Left lung (tissue), 10 donors: Measurements from ENCODE around the gene ST13. TPM values are rescaled to one million over a fixed set of nuclear protein-coding genes. Genes with fewer than 3 reads are reported as not detected.
A peak's percentile ranks its signal among the peaks of the same experiment; 100 is the strongest.

Experiments
- ATAC-seq: fragments of 200-7000 bp; cut with Tn5 transposase; one replicate; pipeline ENCODE4 v1.9.1; 2020; ENCODE audit warnings: moderate library complexity
- DNase-seq, 4 donors: peaks; one replicate each; pipeline ENCODE4 v3.0.0-alpha.2; 2013 to 2020
- H3K27ac ChIP-seq, 2 donors: fragments of 200-600 bp; sonication (generic) in 1 of 2; one replicate each; pipeline versions ENCODE4 v1.5.0 to v1.8.0; 2020 to 2021
- H3K27me3 ChIP-seq, 2 donors: fragments of 200-600 bp; sonication (generic) in 1 of 2; one replicate each; pipeline versions ENCODE4 v1.5.0 to v1.8.0; 2020 to 2021
- H3K36me3 ChIP-seq, 2 donors: fragments of 200-600 bp; sonication (generic) in 1 of 2; one replicate each; pipeline versions ENCODE4 v1.5.0 to v1.8.0; 2020 to 2021
- H3K4me1 ChIP-seq, 2 donors: fragments of 200-600 bp; one replicate each; pipeline ENCODE4 v1.8.0; 2021
- H3K4me3 ChIP-seq, 2 donors: fragments of 200-600 bp; sonication (generic) in 1 of 2; one replicate each; pipeline versions ENCODE4 v1.5.0 to v1.8.0; 2020 to 2021; ENCODE audit warnings: mild to moderate bottlenecking in 1 of 2
- H3K9me3 ChIP-seq, 2 donors: fragments of 200-600 bp; sonication (generic) in 1 of 2; one replicate each; pipeline versions ENCODE4 v1.5.0 to v1.8.0; 2020 to 2021
- CTCF ChIP-seq, 2 donors: fragments of 200-600 bp; sonication (generic) in 1 of 2; IDR thresholded peaks; one replicate each; pipeline versions ENCODE4 v1.5.0 to v1.8.0; 2021; ENCODE audit warnings: antibody characterized with exemption in 2 of 2
- intact Hi-C, 2 donors: fragments of 100-400 bp; cut with DNase I; formaldehyde crosslinking; loops; one replicate each; pipeline versions ENCODE4 v1.11.2 to v1.14.2; 2022
- polyA plus RNA-seq, 6 donors: library from polyadenylated mRNA; unstranded; fragments of 120-200 nt; gene quantifications; one replicate each; pipeline ENCODE4 v1.2.1, GENCODE V29; 2013; ENCODE audit not compliant: insufficient read length in 6 of 6
- total RNA-seq, 2 donors: library from RNA; stranded (reverse); fragmentation: NEBNext Ultra II Directional; extraction: Animal tissue kit (Norgen Biotek cat#: 25700); gene quantifications; one replicate each; pipeline ENCODE4 v1.2.1, GENCODE V29; 2021
- donor health status: DM: no; HTN: yes; CAD: no.
- donor health status: DM: no; HTN: no; CAD: no.

The ST13 gene
- total and polyA plus RNA-seq, 8 donors = 161 to 638 (median 566) TPM

- DNase-seq (no peak), ATAC-seq (no peak)
- H3K27me3 ChIP-seq = no peaks in the 10 kb centered on the region
- H3K4me1 ChIP-seq = no peaks in the 10 kb centered on the region
- no peak overlapping the region for H3K4me3 ChIP-seq
- intact Hi-C loops = no loop called here
- H3K27ac ChIP-seq = no peak overlapping the region
- H3K9me3 ChIP-seq = no peaks in the 10 kb centered on the region
- H3K36me3 ChIP-seq = peaks cover 0 to 61% of the 10 kb centered on the region in 2 donors
- TF ChIP-seq CTCF (IDR thresholded peaks at IDR 0.05) = no peak
Observed at GRCh38 chr22:40890881-40891280, 34.4 kb upstream of the ST13 start.

GRCh38 chr22:40889116-40889515 is 32.7 kb upstream of the ST13 start:
- no peak overlapping the region for H3K27ac ChIP-seq
- H3K4me3 ChIP-seq = no peak overlapping the region
- intact Hi-C loops = no loop called here
- no peak for DNase-seq
- no peak for ATAC-seq
- TF ChIP-seq CTCF (IDR thresholded peaks at IDR 0.05) = no peak
- H3K27me3 ChIP-seq = no peaks in the 10 kb centered on the region
- H3K4me1 ChIP-seq = no peaks in the 10 kb centered on the region
- H3K36me3 ChIP-seq = peaks cover 0 to 69% of the 10 kb centered on the region in 2 donors
- no peaks in the 10 kb centered on the region for H3K9me3 ChIP-seq

- TF ChIP-seq CTCF (IDR thresholded peaks at IDR 0.05) = no peak
- Histone ChIP-seq H3K27me3 (no peaks in the 10 kb centered on the region), H3K27ac (no peak overlapping the region), H3K4me1 (no peaks in the 10 kb centered on the region), H3K36me3 (peaks cover 0 to 29% of the 10 kb centered on the region in 2 donors), H3K9me3 (no peaks in the 10 kb centered on the region), H3K4me3 (no peak overlapping the region)
- DNase-seq (no peak), ATAC-seq (no peak)
- intact Hi-C loops = no loop called here
Observed at GRCh38 chr22:40878922-40879321, 22.5 kb upstream of the ST13 start.

GRCh38 chr22:40877488-40877887 is 21.0 kb upstream of the ST13 start:
- peaks cover 0 to 18% of the 10 kb centered on the region in 2 donors for H3K36me3 ChIP-seq
- H3K4me3 ChIP-seq = no peak overlapping the region
- no peaks in the 10 kb centered on the region for H3K27me3 ChIP-seq
- peak in 1 of 4 donors; percentile 28 for DNase-seq
- no peak overlapping the region for H3K27ac ChIP-seq
- TF ChIP-seq CTCF (IDR thresholded peaks at IDR 0.05) = no peak
- H3K4me1 ChIP-seq = no peaks in the 10 kb centered on the region
- no peaks in the 10 kb centered on the region for H3K9me3 ChIP-seq
- intact Hi-C loops = no loop called here
- ATAC-seq = no peak

GRCh38 chr22:40876907-40877306 is 20.5 kb upstream of the ST13 start:
- intact Hi-C loops = no loop called here
- Histone ChIP-seq H3K9me3 (no peaks in the 10 kb centered on the region), H3K4me1 (no peaks in the 10 kb centered on the region), H3K27me3 (no peaks in the 10 kb centered on the region), H3K36me3 (peaks cover 0 to 16% of the 10 kb centered on the region in 2 donors), H3K4me3 (no peak overlapping the region), H3K27ac (no peak overlapping the region)
- ATAC-seq = no peak
- no peak for TF ChIP-seq CTCF (IDR thresholded peaks at IDR 0.05)
- no peak for DNase-seq
